HFF-Myc (cell line): ENCODE measurements around the gene GCA.

ENCODE experiments used
- DNase-seq: peaks from one replicate; pipeline ENCODE4 v3.0.0-alpha.2; 2011; ENCODE audit warnings: low read depth; ENCODE audit errors: extremely low read depth
- H3K4me3 ChIP-seq: replicated peaks from 2 replicates; pipeline ENCODE4 v1.5.1; 2011; ENCODE audit warnings: low read depth, mild to moderate bottlenecking, control low read depth, low read length
- TF ChIP-seq, protein P1 (sequence below): IDR thresholded peaks from 2 replicates; pipeline ENCODE4 v1.5.1; 2012; ENCODE audit warnings: mild to moderate bottlenecking, low read depth, low read length, control low read depth; ENCODE audit errors: missing control alignments

GCA gene

DNA sequence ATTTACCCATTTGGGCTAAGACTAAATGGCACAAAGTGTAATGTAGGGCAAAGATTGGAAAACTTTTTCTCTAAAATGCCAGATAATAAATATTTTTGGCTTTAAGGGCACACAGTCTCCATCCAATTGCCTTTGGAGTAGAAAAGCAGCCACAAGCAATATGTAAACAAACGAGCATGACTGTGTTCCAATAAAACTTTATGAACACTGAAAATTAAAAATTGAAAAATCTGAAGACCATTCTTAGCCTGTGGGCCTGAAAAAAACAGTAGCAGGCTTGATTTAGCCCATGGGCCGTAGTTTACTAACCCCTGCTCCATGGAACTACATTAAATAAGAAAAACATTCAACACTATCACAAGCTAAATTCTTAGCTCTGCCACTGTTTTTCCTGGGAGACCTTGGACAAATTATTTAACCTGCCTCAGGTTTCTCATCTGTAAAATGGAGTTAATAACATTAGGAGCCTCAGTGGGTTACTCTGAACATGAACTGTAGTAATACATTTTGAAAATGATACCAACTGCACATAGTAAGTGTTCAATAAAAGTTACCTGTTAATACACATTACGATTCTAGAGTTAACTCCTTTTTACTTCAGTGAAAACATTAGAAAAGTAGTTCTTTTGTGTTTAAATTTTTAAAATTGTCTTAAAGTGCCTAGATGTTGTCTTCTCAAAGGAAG lies 26.7 kb upstream of the GCA start:
- H3K4me3 ChIP-seq: peak overlapping the region; percentile 67
- no peak for DNase-seq
- TF ChIP-seq, protein P1, sequence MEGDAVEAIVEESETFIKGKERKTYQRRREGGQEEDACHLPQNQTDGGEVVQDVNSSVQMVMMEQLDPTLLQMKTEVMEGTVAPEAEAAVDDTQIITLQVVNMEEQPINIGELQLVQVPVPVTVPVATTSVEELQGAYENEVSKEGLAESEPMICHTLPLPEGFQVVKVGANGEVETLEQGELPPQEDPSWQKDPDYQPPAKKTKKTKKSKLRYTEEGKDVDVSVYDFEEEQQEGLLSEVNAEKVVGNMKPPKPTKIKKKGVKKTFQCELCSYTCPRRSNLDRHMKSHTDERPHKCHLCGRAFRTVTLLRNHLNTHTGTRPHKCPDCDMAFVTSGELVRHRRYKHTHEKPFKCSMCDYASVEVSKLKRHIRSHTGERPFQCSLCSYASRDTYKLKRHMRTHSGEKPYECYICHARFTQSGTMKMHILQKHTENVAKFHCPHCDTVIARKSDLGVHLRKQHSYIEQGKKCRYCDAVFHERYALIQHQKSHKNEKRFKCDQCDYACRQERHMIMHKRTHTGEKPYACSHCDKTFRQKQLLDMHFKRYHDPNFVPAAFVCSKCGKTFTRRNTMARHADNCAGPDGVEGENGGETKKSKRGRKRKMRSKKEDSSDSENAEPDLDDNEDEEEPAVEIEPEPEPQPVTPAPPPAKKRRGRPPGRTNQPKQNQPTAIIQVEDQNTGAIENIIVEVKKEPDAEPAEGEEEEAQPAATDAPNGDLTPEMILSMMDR: no peak

DNA sequence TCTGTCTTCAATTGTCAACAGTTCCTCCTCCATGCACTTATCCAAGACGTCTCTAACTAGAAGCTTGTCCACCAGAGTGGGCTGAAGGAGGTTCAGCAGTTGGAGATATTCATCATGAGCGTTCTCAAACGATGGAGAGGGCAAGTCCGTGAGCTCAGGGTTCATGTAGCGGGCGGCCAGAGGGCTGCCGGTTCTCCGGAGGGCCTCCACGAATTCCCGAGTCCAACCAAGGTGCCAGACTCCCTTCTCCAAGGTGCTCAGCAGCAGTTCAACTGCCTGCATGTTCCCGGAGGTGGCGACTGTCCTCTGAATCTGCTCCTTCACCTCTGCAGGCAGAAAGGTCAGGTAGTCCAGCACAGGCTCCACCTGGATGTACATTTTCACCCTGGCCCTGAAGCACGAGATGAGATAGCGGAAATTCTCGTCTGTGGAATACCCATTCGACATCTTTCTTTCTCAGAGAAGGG lies 26.0 kb upstream of the GCA start:
- DNase-seq: no peak
- H3K4me3 ChIP-seq: peak overlapping the region; percentile 67
- TF ChIP-seq, protein P1: no peak

DNA sequence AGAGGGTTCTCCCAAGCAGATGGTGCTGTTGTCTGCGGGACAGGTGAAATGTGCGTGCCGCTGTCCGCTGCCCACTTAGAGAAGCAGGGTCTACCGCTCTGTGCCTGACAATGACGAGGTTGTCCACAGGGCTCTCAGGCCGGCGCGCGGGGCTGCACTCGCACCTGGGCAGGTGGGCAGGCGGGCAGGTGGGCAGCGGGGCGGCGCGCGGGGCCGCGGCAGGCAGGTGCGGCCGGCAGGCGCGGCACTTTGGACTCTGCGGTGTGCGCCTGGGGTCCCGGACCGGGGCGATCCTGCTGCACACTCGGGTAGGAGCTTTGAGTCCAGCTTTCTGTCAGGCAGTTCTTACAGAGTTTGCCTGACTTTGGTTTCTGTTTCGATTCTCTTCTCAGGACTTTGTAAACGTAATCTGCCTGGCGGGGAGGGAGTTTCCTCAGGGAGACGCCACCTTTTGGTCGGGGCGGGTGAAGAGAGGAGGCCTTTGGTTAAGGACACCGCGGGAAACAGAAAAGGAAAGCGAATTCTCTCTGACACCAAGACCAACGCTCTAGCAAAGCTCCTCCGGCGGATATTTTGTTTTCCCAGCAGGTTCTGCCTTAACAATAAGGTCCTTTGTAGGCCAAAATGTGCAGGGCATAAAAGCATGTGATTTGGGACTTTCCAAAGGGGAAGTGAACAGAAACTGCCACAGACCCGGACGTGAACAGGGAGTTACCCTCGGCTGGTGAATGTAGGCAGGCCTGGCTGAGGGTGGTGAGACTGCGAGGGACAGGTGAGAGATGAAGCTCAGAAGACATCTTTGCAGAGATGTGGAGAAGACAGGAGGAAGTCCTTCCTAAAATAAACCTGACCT lies 25.4 kb upstream of the GCA start, which contains the start of gene IFIH1:
Gene IFIH1, minus strand, starts transcription at position 357 of the 853 bp plus-strand sequence. CDS start 377 bp downstream, outside the sequence.
- H3K4me3 ChIP-seq: peak within 1 kb of the TSS; percentile 67
- DNase-seq: peak; percentile 59
- TF ChIP-seq, protein P1: peak; percentile 40

DNA sequence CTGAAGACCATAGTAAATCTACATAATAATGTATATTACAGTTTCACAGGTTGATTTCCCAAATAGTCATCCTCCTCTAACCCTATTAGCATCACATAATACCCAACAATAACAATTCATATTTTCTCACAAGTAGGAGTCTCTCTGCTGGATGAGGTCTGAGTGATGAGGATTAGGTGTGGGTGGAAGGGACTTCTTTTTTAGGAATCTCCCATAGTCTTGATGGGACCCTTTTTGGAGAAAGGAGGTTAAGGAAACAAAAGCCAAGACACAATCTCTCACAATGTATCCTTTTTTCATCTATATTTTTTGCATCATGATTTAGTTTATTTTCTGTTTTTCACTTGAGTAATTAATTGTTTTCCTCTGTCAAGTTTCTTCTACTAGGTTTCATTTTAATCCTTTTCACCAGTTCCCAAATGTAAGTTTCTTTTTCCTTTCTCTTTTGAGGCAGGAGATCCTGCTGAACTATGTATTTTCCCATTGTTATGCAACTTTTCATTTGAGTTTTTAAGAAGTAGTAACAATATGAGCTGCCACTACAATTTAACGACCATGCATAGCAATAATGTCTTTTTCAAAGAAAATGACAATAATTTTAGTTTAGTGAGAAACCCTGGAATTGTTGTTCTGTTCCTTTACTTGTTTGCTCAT lies 22.9 kb upstream of the GCA start:
- TF ChIP-seq, protein P1: no peak
- H3K4me3 ChIP-seq: no peak overlapping the region
- DNase-seq: no peak

DNA sequence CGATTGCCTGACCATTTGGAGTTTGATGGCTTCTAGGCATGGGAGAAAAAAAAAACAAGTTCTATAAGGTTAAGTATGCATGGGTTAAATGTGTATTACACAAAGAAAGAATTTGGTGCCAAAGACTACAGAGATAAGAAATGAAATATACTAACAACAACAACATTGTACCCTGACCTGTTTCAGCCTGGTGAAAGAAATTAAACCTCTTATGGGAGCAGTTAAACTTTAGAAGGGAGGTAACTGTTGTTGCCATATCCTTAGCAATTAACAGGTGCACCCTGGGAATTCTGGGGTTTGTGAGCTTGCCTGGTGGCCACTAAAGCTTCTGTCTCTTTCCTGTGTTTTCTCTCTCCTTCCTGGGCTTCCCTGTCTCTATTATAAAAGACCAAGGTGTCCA lies 19.0 kb upstream of the GCA start:
- no peak overlapping the region for H3K4me3 ChIP-seq
- TF ChIP-seq, protein P1: no peak
- no peak for DNase-seq

DNA sequence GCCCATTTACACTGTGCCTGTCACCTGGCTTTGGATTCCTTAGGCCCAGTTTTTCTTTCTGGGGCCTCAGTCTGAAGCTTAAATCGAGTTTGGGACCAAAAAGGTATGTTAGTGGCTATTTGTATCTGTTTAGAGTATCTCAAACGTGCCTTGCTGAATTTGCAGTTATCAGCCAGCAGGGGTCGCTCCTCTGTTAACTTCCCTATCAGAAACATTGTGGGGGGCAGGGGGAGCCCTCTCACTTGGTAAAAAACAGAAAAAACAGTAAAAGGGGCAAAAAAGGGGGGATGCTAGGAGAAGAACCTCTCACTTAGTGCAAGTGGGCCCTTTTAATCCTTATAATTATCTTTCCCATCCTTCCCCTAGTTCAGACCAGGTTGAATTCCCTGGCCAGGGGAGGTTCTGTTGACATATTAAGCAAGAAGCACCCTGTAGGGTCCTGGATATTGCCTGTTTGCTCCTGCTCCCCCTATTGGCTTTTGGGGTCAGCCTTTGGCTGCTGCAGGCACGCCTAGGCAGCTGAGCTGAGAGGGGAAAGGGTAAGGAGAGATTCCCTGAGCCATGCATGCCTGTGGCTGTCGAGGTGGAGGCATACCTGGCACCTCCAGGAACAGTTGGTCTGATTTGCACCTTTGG lies 16.7 kb upstream of the GCA start:
- TF ChIP-seq, protein P1: peak; percentile 81
- no peak overlapping the region for H3K4me3 ChIP-seq
- DNase-seq: no peak
